WI38 (cell line): Measurements from ENCODE around the gene FLT4.
"Not testable (repeated sequence)": the region's sequence is repeated elsewhere in the genome, so short reads cannot be mapped to it uniquely, and the experiment has no call there.

Source experiments
- H3K4me3 ChIP-seq: 2 replicates; pipeline ENCODE4 v1.5.1; 2011; ENCODE audit warnings: low read depth, mild to moderate bottlenecking, control low read depth, low read length
- CTCF ChIP-seq: IDR thresholded peaks from 2 replicates; pipeline ENCODE4 v1.5.1; 2012; ENCODE audit warnings: low read depth, mild to moderate bottlenecking, control low read depth, low read length

Gene FLT4

GRCh38 chr5:180668835-180669596 lies 19.6 kb upstream of the FLT4 start:
- no peak overlapping the region for H3K4me3 ChIP-seq
- TF ChIP-seq CTCF: no peak

DNA sequence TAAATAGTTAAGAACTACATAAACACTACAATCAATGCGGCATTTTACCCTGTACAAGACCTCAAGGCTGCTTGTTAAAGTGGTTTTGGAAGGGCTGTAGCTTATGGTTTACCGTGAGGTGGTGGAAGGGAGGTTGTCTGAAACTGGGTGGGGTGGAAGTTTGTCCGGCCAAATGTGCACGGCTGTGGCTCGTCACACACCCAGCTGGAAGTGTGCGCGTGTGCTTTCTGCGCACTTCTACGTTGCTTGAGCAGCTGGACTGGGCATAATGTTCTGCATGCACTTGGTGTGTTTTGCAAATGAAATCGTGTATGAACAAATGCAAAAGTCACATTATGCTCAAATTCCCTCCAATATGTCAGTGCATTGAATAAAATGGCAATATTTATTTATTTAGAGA lies 17.4 kb upstream of the FLT4 start:
- no peak for TF ChIP-seq CTCF
- no peak overlapping the region for H3K4me3 ChIP-seq

DNA sequence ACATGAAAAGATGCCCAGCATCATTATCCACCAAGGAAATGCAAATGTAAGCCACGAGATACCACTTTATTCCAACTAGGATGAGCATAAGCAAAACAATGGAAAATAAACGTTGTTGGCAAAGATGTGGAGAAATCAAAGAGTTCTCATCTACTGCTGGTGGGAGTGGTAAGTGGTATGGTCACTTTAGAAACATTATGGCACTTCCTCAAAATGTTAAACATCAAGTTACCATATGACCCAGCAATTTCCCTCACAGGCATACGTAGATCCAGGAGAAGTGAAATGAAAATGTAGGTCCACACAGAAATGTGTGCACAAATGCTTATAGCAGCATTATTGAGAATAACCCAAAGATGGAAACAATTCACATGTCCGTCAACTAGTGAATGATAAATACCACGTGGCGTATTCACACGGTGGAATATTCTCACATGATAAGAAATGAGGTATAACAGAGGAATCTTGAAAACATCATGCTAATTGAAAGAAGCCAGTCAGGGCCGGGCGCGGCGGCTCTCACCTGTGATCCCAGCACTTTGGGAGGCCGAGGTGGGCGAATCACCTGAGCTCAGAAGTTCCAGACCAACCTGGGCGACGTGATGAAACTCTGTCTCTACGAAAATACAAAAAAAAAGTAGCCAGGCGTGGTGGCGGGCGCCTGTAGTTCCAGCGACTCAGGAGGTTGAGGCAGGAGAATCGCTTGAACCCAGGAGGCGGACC lies 16.4 kb upstream of the FLT4 start:
- H3K4me3 ChIP-seq: no peak overlapping the region
- no peak for TF ChIP-seq CTCF

DNA sequence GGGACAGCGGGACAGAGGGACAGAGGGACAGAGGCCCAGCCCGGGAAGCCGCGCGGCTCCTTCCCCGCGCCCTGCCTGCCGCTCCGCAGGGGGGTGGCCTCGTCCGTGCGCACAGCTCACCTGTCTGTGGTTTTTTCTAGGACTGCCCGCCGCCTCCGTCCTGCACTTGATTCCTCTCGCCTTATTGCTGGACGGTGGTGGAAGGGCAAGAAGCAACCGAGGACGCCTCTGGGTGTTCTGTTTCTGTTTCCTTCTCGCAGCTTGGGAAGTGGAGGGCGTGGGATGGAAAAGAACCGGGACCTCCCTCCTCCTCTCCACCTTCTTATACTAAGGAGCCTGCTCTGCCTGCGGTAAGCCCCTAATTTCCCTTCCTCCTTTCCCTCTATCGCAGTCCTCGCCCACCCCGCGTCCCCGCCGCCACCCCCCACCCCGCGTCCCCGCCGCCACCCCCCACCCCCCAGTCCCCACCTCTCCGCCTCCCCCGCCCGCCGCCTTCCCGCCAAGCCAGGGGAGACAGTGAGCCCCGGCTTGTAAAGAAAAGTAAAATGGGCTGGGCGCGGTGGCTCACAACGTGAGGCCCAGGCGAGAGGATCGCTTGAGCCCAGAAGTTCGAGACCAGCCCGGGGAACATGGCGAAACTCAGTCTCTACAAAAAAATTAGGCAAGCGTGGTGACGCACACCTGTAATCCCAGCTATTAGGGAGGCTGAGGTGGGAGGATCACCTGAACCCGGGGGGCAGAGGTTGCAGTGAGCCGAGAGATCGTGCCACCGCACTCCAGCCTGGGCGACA lies 9.6 kb upstream of the FLT4 start:
- TF ChIP-seq CTCF: no peak
- H3K4me3 ChIP-seq: no peak overlapping the region

GRCh38 chr5:180655243-180655642 lies 5.8 kb upstream of the FLT4 start:
- not testable (repeated sequence) for H3K4me3 ChIP-seq

DNA sequence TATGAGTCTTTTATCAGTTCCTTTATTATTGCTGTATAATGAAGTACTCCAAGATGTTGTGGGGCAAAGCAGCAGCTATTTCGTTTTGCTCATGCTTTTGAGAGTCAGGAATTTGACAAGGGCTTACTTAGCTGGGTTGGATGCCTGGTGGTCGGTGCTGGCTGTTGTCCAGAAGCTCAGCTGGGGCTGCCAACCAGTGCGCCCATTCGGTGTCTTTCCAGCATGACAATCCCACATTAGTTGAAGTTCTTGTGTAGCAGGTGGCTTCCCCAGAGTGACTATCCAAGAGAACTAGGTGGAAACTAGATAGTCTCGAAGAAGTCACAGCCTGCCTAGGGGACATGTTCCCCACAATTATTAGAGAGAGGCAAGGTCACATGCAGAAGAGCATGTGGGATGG lies 3.4 kb upstream of the FLT4 start:
- no peak overlapping the region for H3K4me3 ChIP-seq
- TF ChIP-seq CTCF: no peak

DNA sequence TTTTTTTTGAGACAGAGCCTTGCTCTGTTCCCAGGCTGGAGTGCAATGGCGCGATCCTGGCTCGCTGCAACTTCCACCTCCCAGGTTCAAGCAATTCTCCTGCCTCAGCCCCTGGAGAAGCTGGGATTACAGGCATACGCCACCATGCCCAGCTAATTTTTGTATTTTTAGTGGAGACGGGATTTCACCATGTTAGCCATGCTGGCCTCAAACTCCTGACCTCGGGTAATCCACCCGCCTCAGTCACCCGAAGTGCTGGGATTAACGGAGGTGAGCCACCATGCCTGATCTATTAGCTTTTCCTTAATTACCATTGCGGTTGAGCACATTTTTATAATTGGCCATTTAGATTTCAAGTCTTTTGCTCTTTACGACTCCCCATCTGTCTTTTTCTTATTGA lies 2.9 kb upstream of the FLT4 start:
- TF ChIP-seq CTCF: no peak
- no peak overlapping the region for H3K4me3 ChIP-seq
